DMS53 (cell line): ENCODE results near the gene CENPH.
"Not testable (repeated sequence)": the region's sequence is repeated elsewhere in the genome, so short reads cannot be mapped to it uniquely, and the experiment has no call there.

Experiments used
- DNase-seq: peaks from one replicate; lab custom pipeline; 2025; lab: John Stamatoyannopoulos, UW

Gene CENPH

DNA sequence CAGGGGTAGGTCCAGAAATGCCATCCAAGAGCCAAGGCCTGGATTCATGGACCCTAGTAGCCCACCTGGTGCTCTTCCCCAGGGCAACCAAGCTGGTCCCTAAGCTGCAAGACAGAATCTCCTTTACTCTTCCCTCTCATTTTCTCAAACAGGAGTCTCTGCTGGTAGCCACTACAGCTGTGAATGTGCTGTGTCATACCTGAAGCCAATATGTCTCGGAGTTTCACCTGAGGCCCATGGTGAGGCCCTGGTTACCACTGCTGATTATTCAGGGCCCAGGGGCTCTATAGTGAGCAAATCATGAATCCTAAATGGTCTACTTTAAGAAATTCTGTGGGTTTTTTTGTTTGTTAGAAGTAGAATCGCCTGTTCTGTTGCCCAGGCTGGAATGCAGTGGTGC, 61.2 kb downstream of the CENPH start:
- DNase-seq = no peak

- peak; percentile 73 for DNase-seq
Measured at GRCh38 chr5:69252437-69252836, 63.1 kb downstream of the CENPH start.

GRCh38 chr5:69255940-69256339, 66.6 kb downstream of the CENPH start:
- DNase-seq = not testable (repeated sequence)

- no peak for DNase-seq
Measured at GRCh38 chr5:69257577-69257976, 68.2 kb downstream of the CENPH start.
